MCF 10A (cell line): Measurements from ENCODE around the gene MKKS. TPM values are rescaled to one million over a fixed set of nuclear protein-coding genes. Genes with fewer than 3 reads are reported as not detected.
A peak's percentile ranks its signal among the peaks of the same experiment; 100 is the strongest.

Source experiments
- BruUV-seq: library from RNA; stranded (reverse); fragments of 400-500 nt; replicated peaks from 2 replicates; lab custom pipeline; 2021; lab: Mats Ljungman, UMichigan
- CTCF ChIA-PET: fragments of 300-600 bp; sonication (Branson Sonifier 250); formaldehyde crosslinking; extraction: SDS; loops from one replicate; lab custom pipeline; 2021; ENCODE audit warnings: antibody characterized with exemption, inconsistent platforms; lab: Yijun Ruan, JAX
- POLR2A ChIA-PET: fragments of 300-600, 350-650 bp; sonication (Branson Sonifier 250); formaldehyde crosslinking; extraction: SDS; loops from one replicate; lab custom pipeline; 2020; ENCODE audit warnings: antibody characterized with exemption, inconsistent platforms; lab: Yijun Ruan, JAX
- DNase-seq: peaks from one replicate; pipeline ENCODE4 v3.0.0-alpha.2; 2018; ENCODE audit not compliant: unreplicated experiment
- H3K27ac Mint-ChIP-seq: one replicate; pipeline ENCODE4 v1.8.0; 2022; ENCODE audit warnings: mild to moderate bottlenecking, low read depth, mixed read lengths; ENCODE audit not compliant: unreplicated experiment
- H3K27me3 Mint-ChIP-seq: one replicate; pipeline ENCODE4 v1.8.0; 2022; ENCODE audit warnings: mixed read lengths; ENCODE audit not compliant: insufficient read depth, unreplicated experiment
- H3K36me3 Mint-ChIP-seq: one replicate; pipeline ENCODE4 v1.8.0; 2022; ENCODE audit warnings: mild to moderate bottlenecking, moderate library complexity, mixed read lengths; ENCODE audit not compliant: insufficient read depth, unreplicated experiment
- H3K4me1 Mint-ChIP-seq: one replicate; pipeline ENCODE4 v1.8.0; 2022; ENCODE audit warnings: mixed read lengths; ENCODE audit not compliant: insufficient read depth, unreplicated experiment
- H3K4me3 Mint-ChIP-seq: one replicate; pipeline ENCODE4 v1.8.0; 2022; ENCODE audit warnings: mild to moderate bottlenecking, moderate library complexity, mixed read lengths; ENCODE audit not compliant: unreplicated experiment
- H3K9me3 Mint-ChIP-seq: one replicate; pipeline ENCODE4 v1.8.0; 2022; ENCODE audit warnings: mixed read lengths; ENCODE audit not compliant: unreplicated experiment
- CTCF ChIP-seq: fragments of 200-600 bp; IDR thresholded peaks from one replicate; pipeline ENCODE4 v1.8.0; 2022; ENCODE audit warnings: antibody characterized with exemption, mild to moderate bottlenecking; ENCODE audit not compliant: unreplicated experiment
- intact Hi-C: fragments of 100-400 bp; cut with micrococcal nuclease; formaldehyde crosslinking; loops from 2 replicates; pipeline ENCODE4 v1.14.1; 2022
- total RNA-seq: library from RNA; stranded (reverse); gene quantifications from 2 replicates; pipeline ENCODE4 v1.2.3, GENCODE V29; 2022

MKKS gene
- total RNA-seq, 1 experiment from 2014 or later = 44.5 TPM

- no peak overlapping the region for H3K27ac Mint-ChIP-seq
- no peaks in the 10 kb centered on the region for H3K27me3 Mint-ChIP-seq
- CTCF ChIA-PET = interaction anchor here (0.6 to 2.4 kb wide), 18 partner anchors 18 to 852 kb away, joined by 3 to 22 read pairs (median 4); partner anchors contain the start of gene MKKS
- DNase-seq = no peak
- H3K9me3 Mint-ChIP-seq = no peaks in the 10 kb centered on the region
- no peak overlapping the region for H3K4me3 Mint-ChIP-seq
- no TSS peak for BruUV-seq
- peaks cover 6% of the 10 kb centered on the region for H3K36me3 Mint-ChIP-seq
- intact Hi-C loops = loop anchor here (1.0 to 10.0 kb wide), 6 partner anchors 67 to 1073 kb away; no protein-coding TSS in a partner anchor
- no peak for TF ChIP-seq CTCF
- H3K4me1 Mint-ChIP-seq = peaks cover 13% of the 10 kb centered on the region
- POLR2A ChIA-PET = interaction anchor here (0.9 to 2.1 kb wide), 6 partner anchors 8 to 1022 kb away, joined by 3 to 13 read pairs (median 4); partner anchors contain the start of gene MKKS
Observed at GRCh38 chr20:10469056-10469455, 35.0 kb upstream of the MKKS start.

- peaks cover 13% of the 10 kb centered on the region for H3K4me1 Mint-ChIP-seq
- ChIA-PET CTCF (interaction anchor here (0.6 to 2.4 kb wide), 23 partner anchors 16 to 851 kb away, joined by 3 to 22 read pairs (median 3); partner anchors contain the start of gene MKKS), POLR2A (interaction anchor here (0.7 to 2.1 kb wide), 7 partner anchors 8 to 1022 kb away, joined by 3 to 13 read pairs (median 4); partner anchors contain the start of gene MKKS)
- H3K36me3 Mint-ChIP-seq = peaks cover 10% of the 10 kb centered on the region
- intact Hi-C loops = loop anchor here (2.0 to 10.0 kb wide), 3 partner anchors 198 to 1074 kb away; no protein-coding TSS in a partner anchor
- BruUV-seq = no TSS peak
- H3K9me3 Mint-ChIP-seq = peaks cover 6% of the 10 kb centered on the region
- no peak for TF ChIP-seq CTCF
- H3K4me3 Mint-ChIP-seq = no peak overlapping the region
- DNase-seq = no peak
- H3K27me3 Mint-ChIP-seq = no peaks in the 10 kb centered on the region
- peak overlapping the region; percentile 10 for H3K27ac Mint-ChIP-seq
Observed at GRCh38 chr20:10468340-10468845, 34.4 kb upstream of the MKKS start.

- TF ChIP-seq CTCF = no peak
- POLR2A ChIA-PET = interaction anchor here (0.7 to 2.1 kb wide), 6 partner anchors 37 to 1023 kb away, joined by 3 to 13 read pairs (median 3); no protein-coding TSS in a partner anchor
- BruUV-seq = no TSS peak
- intact Hi-C loops = loop anchor here (2.0 to 10.0 kb wide), 3 partner anchors 199 to 1074 kb away; no protein-coding TSS in a partner anchor
- Mint-ChIP-seq H3K36me3 (peaks cover 11% of the 10 kb centered on the region), H3K27ac (peak overlapping the region; percentile 10), H3K9me3 (peaks cover 9% of the 10 kb centered on the region), H3K4me1 (peaks cover 13% of the 10 kb centered on the region), H3K27me3 (no peaks in the 10 kb centered on the region), H3K4me3 (no peak overlapping the region)
- CTCF ChIA-PET = interaction anchor here (0.7 to 2.4 kb wide), 12 partner anchors 16 to 489 kb away, joined by 3 to 22 read pairs (median 4); no protein-coding TSS in a partner anchor
- DNase-seq = no peak
Observed at GRCh38 chr20:10467681-10468339, 33.8 kb upstream of the MKKS start.

GRCh38 chr20:10466855-10467254 lies 32.8 kb upstream of the MKKS start:
- H3K4me1 Mint-ChIP-seq = peaks cover 13% of the 10 kb centered on the region
- ChIA-PET POLR2A (interaction anchor here (1.1 to 1.2 kb wide), 3 partner anchors 32 to 85 kb away, joined by 3 to 5 read pairs (median 4); partner anchors contain the start of genes MKKS and SLX4IP), CTCF (interaction anchor here (0.6 to 2.4 kb wide), 5 partner anchors 69 to 951 kb away, joined by 3 to 22 read pairs (median 4); no protein-coding TSS in a partner anchor)
- BruUV-seq = no TSS peak
- H3K36me3 Mint-ChIP-seq = peaks cover 11% of the 10 kb centered on the region
- peaks cover 15% of the 10 kb centered on the region for H3K9me3 Mint-ChIP-seq
- intact Hi-C loops = loop anchor here (5.0 to 10.0 kb wide), 2 partner anchors 738 to 1075 kb away; no protein-coding TSS in a partner anchor
- DNase-seq = no peak
- H3K27me3 Mint-ChIP-seq = no peaks in the 10 kb centered on the region
- TF ChIP-seq CTCF = no peak
- H3K27ac Mint-ChIP-seq = no peak overlapping the region
- no peak overlapping the region for H3K4me3 Mint-ChIP-seq
